ENCODE measurements around the gene SEMA5B. TPM values are rescaled to one million over a fixed set of nuclear protein-coding genes. Genes with fewer than 3 reads are reported as not detected.

The SEMA5B gene
- total RNA-seq, 2 donors from 2014 or later = not detected

DNA sequence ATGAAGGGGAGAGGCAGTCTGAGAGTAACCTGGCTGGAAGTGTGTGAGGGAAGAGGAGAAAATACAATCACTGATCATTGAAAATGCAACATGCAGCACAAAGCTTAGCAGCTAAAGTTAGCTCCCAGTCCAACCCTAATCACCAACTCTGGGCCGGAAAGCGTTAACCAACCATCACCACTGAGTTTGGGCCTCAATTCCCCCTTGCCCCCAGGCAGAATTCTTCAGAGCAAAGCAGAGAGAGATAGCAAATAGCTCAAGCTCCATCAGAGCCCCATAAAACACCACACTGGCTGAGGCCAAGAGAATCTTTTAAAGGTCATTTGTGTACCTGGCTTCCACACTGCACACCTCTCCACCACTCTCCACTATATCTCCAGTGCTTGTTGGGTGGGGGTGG is 23.1 kb upstream of the SEMA5B start:
- H3K27me3 Mint-ChIP-seq (ENCODE audit: low read depth) = peaks cover 7% of the 10 kb centered on the region
- no peak overlapping the region for H3K4me3 Mint-ChIP-seq
- H3K27ac Mint-ChIP-seq = no peak overlapping the region
- ATAC-seq (replicated peaks in 1 of 2) (no peak), DNase-seq (no peak)
- H3K4me1 Mint-ChIP-seq (ENCODE audit: low read depth) = no peaks in the 10 kb centered on the region
- no peaks in the 10 kb centered on the region for H3K9me3 Mint-ChIP-seq
- H3K36me3 Mint-ChIP-seq (ENCODE audit: insufficient read depth in 2 of 2) = no peaks in the 10 kb centered on the region

DNA sequence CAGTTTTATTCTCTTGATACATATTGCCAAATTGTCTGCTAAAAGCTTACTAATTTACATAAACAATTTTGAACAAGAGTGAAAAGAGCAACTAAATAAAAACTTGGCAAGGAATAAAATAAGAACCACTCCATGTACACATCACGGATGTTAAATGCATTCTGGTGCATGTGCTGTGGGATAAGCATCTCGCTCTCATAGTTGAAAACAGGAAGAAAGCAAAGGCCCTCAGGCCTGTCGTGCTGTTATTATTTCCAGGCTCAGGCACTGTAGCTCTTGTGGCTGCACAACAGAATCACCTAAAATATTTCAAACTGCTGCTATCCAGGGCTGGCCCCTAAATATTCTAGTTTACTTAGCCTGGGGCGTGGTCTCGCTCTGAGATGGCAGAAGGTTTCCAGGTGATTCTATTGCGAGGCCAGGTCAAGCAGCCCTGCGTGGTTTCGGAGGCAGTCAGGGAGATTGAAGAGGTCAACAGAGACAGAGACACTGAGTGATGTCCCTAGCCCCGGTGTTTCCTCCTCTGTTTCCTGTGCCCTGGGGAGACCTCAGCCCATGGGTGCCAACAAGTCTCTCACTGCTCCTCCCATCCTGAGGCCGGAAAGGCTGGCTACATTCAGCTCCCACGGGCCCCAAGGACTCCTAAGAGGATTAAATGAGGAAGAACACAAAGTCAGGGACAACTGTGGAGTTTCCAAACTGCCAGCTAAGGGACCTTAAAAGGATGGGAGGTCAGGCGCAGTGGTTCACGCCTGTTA is 21.1 kb upstream of the SEMA5B start:
- Mint-ChIP-seq H3K4me1 (ENCODE audit: low read depth) (no peaks in the 10 kb centered on the region), H3K27ac (no peak overlapping the region), H3K4me3 (no peak overlapping the region), H3K36me3 (ENCODE audit: insufficient read depth in 2 of 2) (no peaks in the 10 kb centered on the region), H3K9me3 (no peaks in the 10 kb centered on the region), H3K27me3 (ENCODE audit: low read depth) (peaks cover 8% of the 10 kb centered on the region)
- ATAC-seq (replicated peaks in 1 of 2) (no peak), DNase-seq (no peak)

DNA sequence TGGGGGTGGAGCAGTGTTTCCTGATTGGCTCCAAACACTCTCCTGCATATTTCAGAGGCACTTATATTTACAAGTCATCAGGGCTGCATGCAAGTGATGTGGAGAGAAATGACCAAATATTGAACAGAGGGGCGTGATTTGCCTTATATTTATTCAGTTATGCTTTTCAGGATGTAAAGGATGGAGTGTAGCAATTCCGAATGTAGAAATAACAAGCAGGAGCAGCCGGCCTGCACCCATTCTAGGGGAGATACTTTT is 19.4 kb upstream of the SEMA5B start:
- Mint-ChIP-seq H3K4me1 (ENCODE audit: low read depth) (no peaks in the 10 kb centered on the region), H3K9me3 (no peaks in the 10 kb centered on the region), H3K36me3 (ENCODE audit: insufficient read depth in 2 of 2) (no peaks in the 10 kb centered on the region), H3K27ac (no peak overlapping the region), H3K4me3 (no peak overlapping the region), H3K27me3 (ENCODE audit: low read depth) (peaks cover 17% of the 10 kb centered on the region)
- DNase-seq (no peak), ATAC-seq (replicated peaks in 1 of 2) (no peak)

DNA sequence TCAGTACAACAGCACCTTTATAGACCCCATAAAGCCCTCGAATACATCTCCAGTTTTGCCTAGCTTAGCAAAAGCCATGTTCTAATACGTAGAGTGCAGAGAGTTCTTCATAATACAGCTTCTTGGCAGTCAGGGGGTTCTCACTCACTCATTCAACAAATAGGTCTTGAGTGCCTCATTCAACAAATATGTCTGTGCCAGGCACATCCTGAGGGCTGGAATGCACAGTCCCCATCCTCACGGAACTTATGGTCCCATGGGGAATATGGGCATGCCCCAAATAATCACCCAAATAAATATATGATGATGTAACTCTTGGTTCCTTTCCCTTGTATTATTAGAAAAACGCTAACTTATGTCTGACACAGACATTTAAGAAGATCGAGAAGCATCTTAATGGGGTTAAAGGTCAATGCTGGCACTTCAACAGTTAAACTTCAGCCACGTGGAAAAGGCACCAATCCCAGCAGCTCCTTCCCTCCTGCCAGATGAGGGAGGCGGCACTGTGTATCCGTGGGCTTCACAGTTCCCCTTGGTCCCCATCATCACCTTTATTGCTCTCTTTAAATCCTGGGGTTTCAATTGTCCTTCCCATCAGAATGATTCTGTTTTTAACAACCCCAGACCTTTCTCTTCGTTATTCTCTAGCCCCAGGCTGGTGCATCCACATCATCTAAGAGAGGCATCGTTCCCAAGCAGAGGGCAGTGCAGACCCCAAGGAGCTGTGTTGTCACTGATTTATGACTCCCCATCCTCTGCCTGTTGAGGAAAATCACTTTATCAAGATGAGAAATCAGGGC is 18.9 kb upstream of the SEMA5B start:
- Mint-ChIP-seq H3K4me3 (no peak overlapping the region), H3K27ac (no peak overlapping the region), H3K9me3 (no peaks in the 10 kb centered on the region), H3K27me3 (ENCODE audit: low read depth) (peaks cover 17% of the 10 kb centered on the region), H3K4me1 (ENCODE audit: low read depth) (no peaks in the 10 kb centered on the region), H3K36me3 (ENCODE audit: insufficient read depth in 2 of 2) (no peaks in the 10 kb centered on the region)
- no peak for DNase-seq
- ATAC-seq (replicated peaks in 1 of 2) = no peak

DNA sequence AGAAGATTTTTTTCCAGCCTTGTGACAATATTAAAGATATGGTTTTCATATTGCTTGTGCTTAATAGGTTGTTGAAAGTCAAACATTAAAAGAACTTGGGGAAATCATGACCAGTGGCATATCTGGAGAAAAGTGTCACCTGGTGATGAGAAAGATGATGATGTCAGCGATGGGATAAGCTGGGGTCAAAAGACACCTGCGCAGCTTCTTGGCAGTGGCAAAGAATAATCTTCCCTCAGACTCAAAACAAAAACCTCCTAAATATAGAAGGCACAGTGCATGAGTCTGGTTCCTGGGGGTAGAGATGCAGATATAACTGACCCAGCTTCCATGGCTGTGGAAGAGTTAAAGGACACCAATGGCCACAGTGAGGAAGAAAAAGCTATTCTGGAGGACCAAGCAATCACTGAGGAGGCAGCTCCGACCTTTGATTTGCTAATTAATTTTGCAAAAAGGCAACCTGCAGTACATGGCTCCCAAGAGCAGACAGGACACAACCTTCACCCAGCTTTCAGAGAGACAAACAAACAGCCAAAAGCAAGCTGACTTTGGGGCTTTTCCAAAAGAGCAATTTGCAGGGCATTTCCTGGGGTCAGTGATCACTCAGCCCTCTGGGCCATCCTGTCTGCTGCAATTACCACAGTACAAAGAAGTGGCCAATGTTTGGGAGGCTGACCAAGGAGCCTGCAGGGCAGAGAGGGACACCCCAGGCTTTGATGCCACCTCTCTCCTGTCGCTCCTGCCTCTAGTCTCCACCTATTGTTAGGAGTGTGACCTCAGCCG is 17.6 kb upstream of the SEMA5B start:
- Mint-ChIP-seq H3K27me3 (ENCODE audit: low read depth) (peaks cover 17% of the 10 kb centered on the region), H3K9me3 (no peaks in the 10 kb centered on the region), H3K4me3 (no peak overlapping the region), H3K27ac (no peak overlapping the region), H3K36me3 (ENCODE audit: insufficient read depth in 2 of 2) (no peaks in the 10 kb centered on the region), H3K4me1 (ENCODE audit: low read depth) (no peaks in the 10 kb centered on the region)
- DNase-seq (no peak), ATAC-seq (replicated peaks in 1 of 2) (no peak)

DNA sequence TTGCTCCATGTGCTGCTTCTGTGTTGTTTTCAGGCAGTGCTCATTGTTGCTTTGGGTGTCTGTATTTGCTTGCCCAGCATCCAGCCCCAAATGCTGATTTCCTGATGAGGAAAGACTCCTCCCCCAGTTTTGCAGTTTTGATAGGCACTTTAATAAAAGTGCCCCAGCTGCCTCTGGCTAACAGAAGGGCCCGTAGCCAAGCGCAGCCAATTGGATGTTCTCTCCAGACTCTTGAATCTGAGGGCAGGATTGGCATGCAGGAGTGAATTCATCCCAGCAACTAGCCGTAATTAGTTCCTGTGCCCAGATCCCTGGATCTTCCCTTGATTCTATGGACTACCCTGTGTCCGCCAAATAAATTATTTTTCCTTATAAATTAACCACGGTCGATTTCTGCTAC is 14.8 kb upstream of the SEMA5B start:
- Mint-ChIP-seq H3K27me3 (ENCODE audit: low read depth) (peaks cover 34% of the 10 kb centered on the region), H3K4me3 (no peak overlapping the region), H3K27ac (no peak overlapping the region), H3K9me3 (no peaks in the 10 kb centered on the region), H3K36me3 (ENCODE audit: insufficient read depth in 2 of 2) (no peaks in the 10 kb centered on the region), H3K4me1 (ENCODE audit: low read depth) (no peaks in the 10 kb centered on the region)
- DNase-seq = no peak
- ATAC-seq (replicated peaks in 1 of 2) = no peak

DNA sequence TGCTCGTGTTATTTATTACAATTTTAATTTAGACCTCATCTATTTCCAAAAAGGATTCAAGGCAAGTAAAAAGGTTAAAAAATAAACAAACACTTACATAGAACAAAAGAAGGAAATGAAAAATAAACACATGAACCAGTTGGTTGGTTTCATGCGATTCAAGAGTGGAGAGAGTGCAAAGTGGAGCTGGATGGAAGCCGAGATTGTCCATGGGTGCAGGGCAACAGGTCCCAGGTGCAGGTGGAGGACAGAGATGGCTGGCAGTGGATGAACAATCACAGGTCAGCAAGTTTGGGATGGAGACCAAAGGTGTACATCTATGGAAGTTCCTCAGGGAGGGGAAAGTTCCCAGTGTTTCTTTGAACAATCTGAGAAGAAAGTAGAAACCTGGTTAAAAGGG is 11.6 kb upstream of the SEMA5B start:
- no peak for ATAC-seq (replicated peaks in 1 of 2)
- H3K4me1 Mint-ChIP-seq (ENCODE audit: low read depth) = no peaks in the 10 kb centered on the region
- no peaks in the 10 kb centered on the region for H3K9me3 Mint-ChIP-seq
- no peak overlapping the region for H3K4me3 Mint-ChIP-seq
- peaks cover 47% of the 10 kb centered on the region for H3K27me3 Mint-ChIP-seq (ENCODE audit: low read depth)
- H3K27ac Mint-ChIP-seq = no peak overlapping the region
- no peaks in the 10 kb centered on the region for H3K36me3 Mint-ChIP-seq (ENCODE audit: insufficient read depth in 2 of 2)
- no peak for DNase-seq

DNA sequence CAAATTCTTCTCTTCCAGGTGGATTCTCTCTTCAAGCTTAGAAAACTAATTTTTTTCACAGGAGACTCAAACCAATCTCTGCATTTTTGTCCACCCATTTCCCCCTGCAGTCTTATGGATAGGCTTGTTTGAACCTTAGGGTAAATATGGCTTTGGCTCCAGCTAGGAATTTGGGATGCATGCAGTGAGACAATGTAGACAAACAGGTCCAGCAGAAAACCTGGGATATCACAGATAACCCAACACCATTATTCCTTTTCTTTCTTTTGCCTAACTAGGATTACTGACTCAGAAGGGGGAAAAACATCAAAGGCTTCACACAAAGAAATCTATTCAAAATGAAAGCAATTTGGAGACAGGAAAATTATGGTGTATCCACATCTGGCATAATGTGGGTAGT is 11.2 kb upstream of the SEMA5B start:
- no peak overlapping the region for H3K4me3 Mint-ChIP-seq
- H3K9me3 Mint-ChIP-seq = no peaks in the 10 kb centered on the region
- H3K36me3 Mint-ChIP-seq (ENCODE audit: insufficient read depth in 2 of 2) = no peaks in the 10 kb centered on the region
- H3K27me3 Mint-ChIP-seq (ENCODE audit: low read depth) = peaks cover 50% of the 10 kb centered on the region
- no peaks in the 10 kb centered on the region for H3K4me1 Mint-ChIP-seq (ENCODE audit: low read depth)
- ATAC-seq (replicated peaks in 1 of 2) (no peak), DNase-seq (no peak)
- no peak overlapping the region for H3K27ac Mint-ChIP-seq

DNA sequence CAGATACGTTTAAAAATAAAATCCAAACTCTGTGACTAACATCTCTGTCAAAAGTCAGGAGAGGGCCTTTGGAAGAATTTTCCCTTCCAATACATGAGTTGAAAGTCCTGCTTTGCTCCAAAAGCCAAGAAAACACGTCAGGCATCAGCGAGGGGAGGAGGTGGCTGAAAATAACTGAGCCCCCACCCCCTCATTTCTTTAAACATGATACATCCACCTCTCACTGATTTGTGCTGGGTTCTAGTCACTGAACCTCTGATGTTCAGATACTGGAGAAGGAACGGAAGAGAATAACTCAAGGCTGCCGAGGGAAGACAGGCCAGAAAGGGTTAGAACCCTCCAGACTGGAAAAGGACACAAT is 9.4 kb upstream of the SEMA5B start:
- Mint-ChIP-seq H3K4me1 (ENCODE audit: low read depth) (no peaks in the 10 kb centered on the region), H3K27ac (no peak overlapping the region), H3K9me3 (no peaks in the 10 kb centered on the region), H3K27me3 (ENCODE audit: low read depth) (peaks cover 40% of the 10 kb centered on the region), H3K36me3 (ENCODE audit: insufficient read depth in 2 of 2) (no peaks in the 10 kb centered on the region), H3K4me3 (no peak overlapping the region)
- ATAC-seq (replicated peaks in 1 of 2) (no peak), DNase-seq (no peak)

DNA sequence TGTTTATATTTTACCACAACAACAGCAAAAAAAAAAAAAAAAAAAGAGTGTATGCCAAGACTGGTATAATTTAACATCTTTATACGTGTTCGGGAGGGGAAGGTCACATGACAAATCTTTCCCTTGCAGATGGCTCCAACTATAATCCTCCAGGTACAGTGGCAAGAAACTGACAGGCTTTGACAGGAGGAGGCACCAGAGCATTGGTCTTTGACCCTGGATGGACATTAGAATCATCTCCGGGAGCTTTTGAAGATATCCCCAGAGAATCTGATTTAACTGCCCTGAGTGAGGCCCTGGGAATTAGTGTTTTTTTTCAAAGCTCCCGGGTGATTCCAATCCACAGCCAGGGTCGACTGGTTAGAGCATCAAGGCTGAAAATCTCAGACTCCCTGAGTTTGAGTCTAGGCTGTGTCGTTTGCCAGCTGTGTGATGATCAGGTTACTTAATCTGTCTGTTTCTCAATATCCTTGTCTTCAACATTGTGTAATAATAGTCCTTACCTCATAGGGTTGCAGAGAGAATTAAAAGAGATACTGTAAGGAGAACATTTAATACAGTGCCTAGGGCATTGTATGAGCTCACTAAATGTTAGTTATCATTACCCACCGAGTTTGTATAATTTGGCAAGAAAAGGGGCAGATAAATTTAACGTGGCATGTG is 8.9 kb upstream of the SEMA5B start:
- ATAC-seq (replicated peaks in 1 of 2) = no peak
- Mint-ChIP-seq H3K27ac (no peak overlapping the region), H3K9me3 (no peaks in the 10 kb centered on the region), H3K27me3 (ENCODE audit: low read depth) (peaks cover 40% of the 10 kb centered on the region), H3K36me3 (ENCODE audit: insufficient read depth in 2 of 2) (no peaks in the 10 kb centered on the region), H3K4me1 (ENCODE audit: low read depth) (no peaks in the 10 kb centered on the region), H3K4me3 (no peak overlapping the region)
- DNase-seq = no peak

DNA sequence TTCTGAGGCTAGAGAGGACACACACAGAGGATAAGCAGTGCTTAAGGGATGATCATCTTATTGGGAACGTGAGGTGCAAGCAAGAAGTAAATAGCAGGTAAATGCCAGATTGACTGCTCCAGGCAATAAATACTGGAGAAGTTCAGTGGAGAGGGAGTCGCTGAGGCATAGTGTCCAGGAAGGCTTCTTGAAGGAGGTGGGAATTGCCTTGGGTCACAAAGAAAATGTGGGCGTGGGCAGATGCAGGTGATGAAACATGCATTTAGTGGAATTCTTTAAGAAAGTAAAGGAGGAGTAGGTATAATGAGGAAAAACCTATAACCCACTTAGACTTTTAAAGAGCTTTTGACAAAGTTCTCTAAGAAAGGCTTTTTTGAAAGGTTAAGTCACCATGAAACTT is 7.4 kb upstream of the SEMA5B start:
- no peaks in the 10 kb centered on the region for H3K4me1 Mint-ChIP-seq (ENCODE audit: low read depth)
- peaks cover 40% of the 10 kb centered on the region for H3K27me3 Mint-ChIP-seq (ENCODE audit: low read depth)
- no peak overlapping the region for H3K4me3 Mint-ChIP-seq
- H3K27ac Mint-ChIP-seq = no peak overlapping the region
- DNase-seq (no peak), ATAC-seq (replicated peaks in 1 of 2) (no peak)
- no peaks in the 10 kb centered on the region for H3K36me3 Mint-ChIP-seq (ENCODE audit: insufficient read depth in 2 of 2)
- H3K9me3 Mint-ChIP-seq = no peaks in the 10 kb centered on the region

DNA sequence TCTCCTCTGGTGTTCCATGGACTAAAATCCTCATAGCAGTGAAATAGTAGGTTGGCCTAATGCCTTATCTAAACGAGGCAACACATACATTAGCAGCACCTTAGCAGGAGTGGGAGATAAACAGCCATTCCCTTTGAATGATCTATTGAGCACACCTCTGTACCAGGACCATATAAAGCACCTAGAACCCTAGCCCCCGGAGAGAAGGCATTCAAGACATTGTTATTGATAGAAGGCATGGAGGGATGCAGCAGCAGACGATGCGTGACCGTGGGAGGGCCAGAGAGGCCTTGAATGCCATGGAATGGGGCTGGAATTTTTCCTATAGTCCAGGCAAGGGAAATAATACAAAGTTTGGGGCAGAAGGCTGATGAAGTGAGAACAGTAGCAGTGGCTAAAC is 6.6 kb upstream of the SEMA5B start:
- no peaks in the 10 kb centered on the region for H3K4me1 Mint-ChIP-seq (ENCODE audit: low read depth)
- no peaks in the 10 kb centered on the region for H3K36me3 Mint-ChIP-seq (ENCODE audit: insufficient read depth in 2 of 2)
- DNase-seq (no peak), ATAC-seq (replicated peaks in 1 of 2) (no peak)
- no peak overlapping the region for H3K27ac Mint-ChIP-seq
- no peak overlapping the region for H3K4me3 Mint-ChIP-seq
- peaks cover 43% of the 10 kb centered on the region for H3K27me3 Mint-ChIP-seq (ENCODE audit: low read depth)
- no peaks in the 10 kb centered on the region for H3K9me3 Mint-ChIP-seq

DNA sequence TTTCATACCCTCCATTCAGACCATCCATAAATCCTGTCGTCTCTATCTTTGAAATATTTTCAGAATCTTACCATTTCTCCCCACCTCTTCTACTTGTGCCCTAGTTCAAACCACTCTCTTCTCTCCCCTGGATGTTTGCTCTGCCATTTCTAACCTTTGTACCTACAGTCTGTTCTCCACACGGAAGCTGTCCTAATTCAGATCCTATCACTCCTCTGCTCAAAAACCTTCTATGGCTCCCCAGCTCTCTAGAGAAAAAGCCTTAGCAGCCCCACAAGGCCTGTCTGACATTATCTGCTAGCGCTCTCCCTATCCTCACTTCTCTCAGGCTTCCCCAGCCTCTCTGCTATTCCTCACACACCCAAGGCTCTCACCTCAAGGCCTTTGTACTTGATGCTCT is 4.5 kb upstream of the SEMA5B start:
- H3K27ac Mint-ChIP-seq = no peak overlapping the region
- no peak for DNase-seq
- H3K9me3 Mint-ChIP-seq = no peaks in the 10 kb centered on the region
- peaks cover 9% of the 10 kb centered on the region for H3K4me1 Mint-ChIP-seq (ENCODE audit: low read depth)
- no peak for ATAC-seq (replicated peaks in 1 of 2)
- peaks cover 40% of the 10 kb centered on the region for H3K27me3 Mint-ChIP-seq (ENCODE audit: low read depth)
- H3K36me3 Mint-ChIP-seq (ENCODE audit: insufficient read depth in 2 of 2) = no peaks in the 10 kb centered on the region
- no peak overlapping the region for H3K4me3 Mint-ChIP-seq

Data from activated T-cell treated with anti-CD3 and anti-CD28 coated beads, Interleukin-2, amount 50 U/mL, for 72 hours (primary cell).